ENCODE data around the gene NUB1. TPM values are rescaled to one million over a fixed set of nuclear protein-coding genes. Genes with fewer than 3 reads are reported as not detected.
A peak's percentile ranks its signal among the peaks of the same experiment; 100 is the strongest.

NUB1 gene
- total and polyA plus RNA-seq, 2 experiments from 2014 or later: 30.6 to 34.3 TPM

GRCh38 chr7:151399906-151400305, 58.3 kb downstream of the NUB1 start:
- no peaks in the 10 kb centered on the region for H3K27me3 ChIP-seq
- H3K4me3 ChIP-seq: no peak overlapping the region
- H3K36me3 ChIP-seq: peaks cover 8% of the 10 kb centered on the region
- no peak for DNase-seq (ENCODE audit: low read depth in 1 of 2, low spot score in 1 of 2)
- H3K4me1 ChIP-seq (ENCODE audit: low read depth): no peaks in the 10 kb centered on the region
- H3K27ac ChIP-seq: no peak overlapping the region
- no peak for TF ChIP-seq CTCF (IDR thresholded peaks at IDR 0.05; ENCODE audit: low read depth, low read length)
- H3K9me3 ChIP-seq (ENCODE audit: low read depth): no peaks in the 10 kb centered on the region

GRCh38 chr7:151400626-151401315, 59.2 kb downstream of the NUB1 start:
- Histone ChIP-seq H3K27ac (no peak overlapping the region), H3K9me3 (ENCODE audit: low read depth) (no peaks in the 10 kb centered on the region), H3K4me1 (ENCODE audit: low read depth) (no peaks in the 10 kb centered on the region), H3K36me3 (peaks cover 8% of the 10 kb centered on the region), H3K4me3 (no peak overlapping the region), H3K27me3 (no peaks in the 10 kb centered on the region)
- TF ChIP-seq CTCF (IDR thresholded peaks at IDR 0.05; ENCODE audit: low read depth, low read length): no peak
- no peak for DNase-seq (ENCODE audit: low read depth in 1 of 2, low spot score in 1 of 2)

- no peak overlapping the region for H3K4me3 ChIP-seq
- H3K4me1 ChIP-seq (ENCODE audit: low read depth): no peaks in the 10 kb centered on the region
- H3K27ac ChIP-seq: no peak overlapping the region
- no peaks in the 10 kb centered on the region for H3K9me3 ChIP-seq (ENCODE audit: low read depth)
- DNase-seq (ENCODE audit: low read depth in 1 of 2, low spot score in 1 of 2): no peak
- TF ChIP-seq CTCF (IDR thresholded peaks at IDR 0.05; ENCODE audit: low read depth, low read length): no peak
- peaks cover 8% of the 10 kb centered on the region for H3K36me3 ChIP-seq
- H3K27me3 ChIP-seq: no peaks in the 10 kb centered on the region
These were observed 60.6 kb downstream of the NUB1 start for GRCh38 chr7:151402029-151402835.

GRCh38 chr7:151403764-151404163, 62.2 kb downstream of the NUB1 start:
- no peaks in the 10 kb centered on the region for H3K4me1 ChIP-seq (ENCODE audit: low read depth)
- TF ChIP-seq CTCF (IDR thresholded peaks at IDR 0.05; ENCODE audit: low read depth, low read length): no peak
- H3K27me3 ChIP-seq: no peaks in the 10 kb centered on the region
- H3K27ac ChIP-seq: no peak overlapping the region
- no peak overlapping the region for H3K4me3 ChIP-seq
- DNase-seq (ENCODE audit: low read depth in 1 of 2, low spot score in 1 of 2): no peak
- H3K36me3 ChIP-seq: no peaks in the 10 kb centered on the region
- no peaks in the 10 kb centered on the region for H3K9me3 ChIP-seq (ENCODE audit: low read depth)

- peak in 1 of 2 donors; percentile 78 for DNase-seq (ENCODE audit: low read depth in 1 of 2, low spot score in 1 of 2)
These were observed 62.8 kb downstream of the NUB1 start for GRCh38 chr7:151404216-151405011.

More at GRCh38 chr7:151404216-151405011, 62.8 kb downstream of the NUB1 start:
- Histone ChIP-seq H3K27ac (peak overlapping the region; percentile 56), H3K9me3 (ENCODE audit: low read depth) (no peaks in the 10 kb centered on the region), H3K4me1 (ENCODE audit: low read depth) (no peaks in the 10 kb centered on the region), H3K4me3 (no peak overlapping the region), H3K27me3 (no peaks in the 10 kb centered on the region), H3K36me3 (no peaks in the 10 kb centered on the region)
- TF ChIP-seq CTCF (IDR thresholded peaks at IDR 0.05; ENCODE audit: low read depth, low read length): no peak

Measured in cardiac muscle cell (in vitro differentiated cells and primary cell).